Uterus (tissue), 4 donors: ENCODE data around the gene PLSCR4. TPM values are rescaled to one million over a fixed set of nuclear protein-coding genes. Genes with fewer than 3 reads are reported as not detected.
A peak's percentile ranks its signal among the peaks of the same experiment; 100 is the strongest.

Experiments used
- DNase-seq, 2 donors: peaks; one replicate each; pipeline ENCODE4 v3.0.0-alpha.2; 2019 to 2020
- H3K27ac ChIP-seq, 2 donors: fragments of 200-600 bp; sonication (generic); 1 replicate in 1 of 2; 2 replicates in 1 of 2; pipeline ENCODE4 v1.5.1; 2016 to 2018
- H3K27me3 ChIP-seq, 2 donors: fragments of 200-600 bp; sonication (generic); one replicate each; pipeline ENCODE4 v1.5.1; 2018 to 2019; ENCODE audit warnings: control low read depth in 1 of 2
- H3K36me3 ChIP-seq, 2 donors: fragments of 200-600 bp; sonication (generic); one replicate each; pipeline ENCODE4 v1.5.1; 2019; ENCODE audit warnings: control low read depth in 1 of 2
- H3K4me1 ChIP-seq, 2 donors: fragments of 200-600 bp; sonication (generic); one replicate each; pipeline ENCODE4 v1.5.1; 2018 to 2019; ENCODE audit warnings: control low read depth in 1 of 2
- H3K4me3 ChIP-seq, 2 donors: fragments of 200-600 bp; sonication (generic); 1 replicate in 1 of 2; 2 replicates in 1 of 2; pipeline ENCODE4 v1.5.1; 2018 to 2019; ENCODE audit warnings: mild to moderate bottlenecking in 1 of 2
- H3K9me3 ChIP-seq, 2 donors: fragments of 200-600 bp; sonication (generic); one replicate each; pipeline ENCODE4 v1.5.1; 2019; ENCODE audit warnings: control low read depth in 1 of 2
- POLR2A ChIP-seq, 2 donors: fragments of 450-650 bp; IDR thresholded peaks; one replicate each; pipeline ENCODE4 v1.6.1; 2016; ENCODE audit warnings: antibody characterized with exemption in 2 of 2, mild to moderate bottlenecking in 1 of 2, moderate library complexity in 1 of 2
- intact Hi-C: fragments of 100-400 bp; cut with DNase I; formaldehyde crosslinking; loops from one replicate; pipeline ENCODE4 v1.15.1; 2023; ENCODE audit warnings: low total_unique reads
- total RNA-seq, 4 donors: library from RNA; depleted of rRNA in 3 of 4; stranded (reverse); fragments of >200 nt in 3 of 4; gene quantifications; one replicate each; pipeline versions ENCODE4 v1.1.0 to v1.2.4, GENCODE V29; 2014 to 2023
- TF ChIP-seq, protein P1 (sequence below), 4 experiments: fragments of 200-600 bp in 2 of 4; fragments of 450-650 bp in 2 of 4; sonication (generic) in 2 of 4; IDR thresholded peaks; one replicate each; pipeline ENCODE4 v1.5.1; 2016 to 2019; ENCODE audit warnings: antibody characterized with exemption in 4 of 4, mild to moderate bottlenecking in 2 of 4, moderate library complexity in 1 of 4
- donor health status: DM: yes; HTN: yes; CAD: no.

The PLSCR4 gene
- total RNA-seq, 4 donors from 2014 or later, result 45.9 to 107 (median 67.8) TPM

DNA sequence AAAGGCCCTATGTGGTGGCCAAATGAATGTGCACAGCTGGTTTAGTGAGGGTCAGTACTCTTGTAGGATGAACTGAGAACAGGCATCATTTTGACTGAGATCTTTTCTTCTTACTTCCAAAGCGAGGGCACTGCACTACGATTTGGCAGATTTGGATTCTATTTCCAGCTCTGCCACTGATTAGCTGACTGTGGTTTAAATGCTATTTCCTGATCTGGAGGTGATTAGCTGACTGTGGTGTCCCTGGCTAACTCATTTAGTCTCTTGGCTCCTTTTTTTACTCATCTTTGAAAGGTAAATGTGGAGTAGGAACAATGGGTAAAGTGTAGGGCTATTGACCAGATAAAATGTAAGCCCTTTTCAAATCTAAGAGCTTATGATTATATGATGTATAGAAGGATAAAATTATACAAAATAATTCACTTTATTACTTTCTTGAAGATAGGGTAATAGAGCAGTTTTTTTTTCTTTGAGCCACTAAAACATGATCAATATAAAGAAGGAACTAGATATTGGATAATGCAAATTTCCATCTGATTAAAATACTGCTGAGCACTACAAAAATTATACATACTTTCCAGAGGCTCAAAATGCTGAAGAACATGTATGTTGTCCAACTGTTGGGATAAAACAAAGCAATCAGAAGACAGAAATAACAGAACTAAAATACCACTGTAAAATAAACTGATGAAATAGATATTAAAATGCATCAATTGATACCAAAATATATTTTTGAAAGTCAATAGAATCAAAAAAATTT lies 50.3 kb downstream of the PLSCR4 start:
- Histone ChIP-seq H3K9me3 (no peaks in the 10 kb centered on the region), H3K4me1 (no peaks in the 10 kb centered on the region), H3K4me3 (no peak overlapping the region), H3K27ac (no peak overlapping the region), H3K36me3 (no peaks in the 10 kb centered on the region), H3K27me3 (no peaks in the 10 kb centered on the region)
- intact Hi-C loops, result no loop called here
- no peak for DNase-seq
- TF ChIP-seq, protein P1, sequence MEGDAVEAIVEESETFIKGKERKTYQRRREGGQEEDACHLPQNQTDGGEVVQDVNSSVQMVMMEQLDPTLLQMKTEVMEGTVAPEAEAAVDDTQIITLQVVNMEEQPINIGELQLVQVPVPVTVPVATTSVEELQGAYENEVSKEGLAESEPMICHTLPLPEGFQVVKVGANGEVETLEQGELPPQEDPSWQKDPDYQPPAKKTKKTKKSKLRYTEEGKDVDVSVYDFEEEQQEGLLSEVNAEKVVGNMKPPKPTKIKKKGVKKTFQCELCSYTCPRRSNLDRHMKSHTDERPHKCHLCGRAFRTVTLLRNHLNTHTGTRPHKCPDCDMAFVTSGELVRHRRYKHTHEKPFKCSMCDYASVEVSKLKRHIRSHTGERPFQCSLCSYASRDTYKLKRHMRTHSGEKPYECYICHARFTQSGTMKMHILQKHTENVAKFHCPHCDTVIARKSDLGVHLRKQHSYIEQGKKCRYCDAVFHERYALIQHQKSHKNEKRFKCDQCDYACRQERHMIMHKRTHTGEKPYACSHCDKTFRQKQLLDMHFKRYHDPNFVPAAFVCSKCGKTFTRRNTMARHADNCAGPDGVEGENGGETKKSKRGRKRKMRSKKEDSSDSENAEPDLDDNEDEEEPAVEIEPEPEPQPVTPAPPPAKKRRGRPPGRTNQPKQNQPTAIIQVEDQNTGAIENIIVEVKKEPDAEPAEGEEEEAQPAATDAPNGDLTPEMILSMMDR (IDR thresholded peaks at IDR 0.05), result no peak
- no peak for TF ChIP-seq POLR2A (IDR thresholded peaks at IDR 0.05)

DNA sequence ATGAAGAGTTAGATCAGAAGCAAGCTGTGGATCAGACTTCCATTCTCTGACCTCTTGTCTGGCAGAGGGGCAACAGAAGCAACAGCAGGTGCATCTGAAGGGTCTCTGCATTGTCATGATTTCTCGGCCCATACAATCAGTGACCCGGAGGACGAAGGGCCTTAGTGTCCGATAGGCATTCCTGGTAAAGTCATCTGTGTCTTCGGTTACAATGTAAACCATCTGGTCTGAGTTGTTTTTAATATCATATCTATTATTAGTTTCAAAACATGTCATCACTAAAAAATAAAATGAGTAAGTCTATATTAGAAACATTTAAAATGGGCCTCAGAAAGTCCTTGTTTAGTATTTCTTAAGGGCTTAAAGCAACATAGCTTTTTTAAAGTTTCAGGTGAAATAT lies 51.1 kb downstream of the PLSCR4 start:
- DNase-seq, result no peak
- H3K4me3 ChIP-seq, result no peak overlapping the region
- H3K27me3 ChIP-seq, result no peaks in the 10 kb centered on the region

GRCh38 chr3:146196789-146197188 lies 54.1 kb downstream of the PLSCR4 start:
- Histone ChIP-seq H3K27ac (no peak overlapping the region), H3K27me3 (no peaks in the 10 kb centered on the region), H3K4me1 (no peaks in the 10 kb centered on the region), H3K9me3 (no peaks in the 10 kb centered on the region), H3K4me3 (no peak overlapping the region), H3K36me3 (no peaks in the 10 kb centered on the region)
- intact Hi-C loops, result no loop called here
- no peak for DNase-seq
- TF ChIP-seq, protein P1 (IDR thresholded peaks at IDR 0.05), result no peak
- TF ChIP-seq POLR2A (IDR thresholded peaks at IDR 0.05), result no peak

More for the DNA sequence above, 51.1 kb downstream of the PLSCR4 start:
- Histone ChIP-seq H3K9me3 (no peaks in the 10 kb centered on the region), H3K36me3 (no peaks in the 10 kb centered on the region), H3K4me1 (no peaks in the 10 kb centered on the region), H3K27ac (no peak overlapping the region)
- intact Hi-C loops, result no loop called here
- TF ChIP-seq, protein P1 (IDR thresholded peaks at IDR 0.05), result no peak
- no peak for TF ChIP-seq POLR2A (IDR thresholded peaks at IDR 0.05)

GRCh38 chr3:146195605-146196004 lies 55.3 kb downstream of the PLSCR4 start:
- Histone ChIP-seq H3K4me1 (no peaks in the 10 kb centered on the region), H3K4me3 (no peak overlapping the region), H3K36me3 (no peaks in the 10 kb centered on the region), H3K27ac (no peak overlapping the region), H3K9me3 (no peaks in the 10 kb centered on the region), H3K27me3 (no peaks in the 10 kb centered on the region)
- intact Hi-C loops, result no loop called here
- no peak for DNase-seq
- TF ChIP-seq POLR2A (IDR thresholded peaks at IDR 0.05), result no peak
- TF ChIP-seq, protein P1 (IDR thresholded peaks at IDR 0.05), result no peak

- Histone ChIP-seq H3K36me3 (no peaks in the 10 kb centered on the region), H3K4me1 (no peaks in the 10 kb centered on the region), H3K27ac (peak overlapping the region in 1 of 2 donors; percentile 0), H3K4me3 (no peak overlapping the region), H3K9me3 (no peaks in the 10 kb centered on the region), H3K27me3 (no peaks in the 10 kb centered on the region)
- TF ChIP-seq POLR2A (IDR thresholded peaks at IDR 0.05), result no peak
- TF ChIP-seq, protein P1 (IDR thresholded peaks at IDR 0.05), result no peak
- intact Hi-C loops, result no loop called here
- DNase-seq, result no peak
Observed at GRCh38 chr3:146195030-146195429, 55.9 kb downstream of the PLSCR4 start.
